ENCODE measurements around the gene UNC5C.

GRCh38 chr4:95216636-95217035 is 332.1 kb downstream of the UNC5C start:
- no peak for TF ChIP-seq CTCF (tag by site-specific recombination; IDR thresholded peaks at IDR 0.05)
- TF ChIP-seq ZNF571 (tag by site-specific recombination; IDR thresholded peaks at IDR 0.05), result no peak
- no peak for TF ChIP-seq KLF9 (tag by site-specific recombination; IDR thresholded peaks at IDR 0.05; ENCODE audit: low read depth)
- no peak for TF ChIP-seq ZNF521 (tag by site-specific recombination; IDR thresholded peaks at IDR 0.05)
- TF ChIP-seq ELK4 (IDR thresholded peaks at IDR 0.05; ENCODE audit: borderline replicate concordance, low read depth, low read length), result no peak
- TF ChIP-seq ZNF10 (tag by site-specific recombination; IDR thresholded peaks at IDR 0.05), result no peak
- no peak for TF ChIP-seq YY2 (tag by site-specific recombination; IDR thresholded peaks at IDR 0.05)
- no peak for TF ChIP-seq KLF16 (tag by site-specific recombination; IDR thresholded peaks at IDR 0.05)

Measured in HEK293 (cell line).